CD14-positive monocyte (primary cell): ENCODE data around the gene PIGC. TPM values are rescaled to one million over a fixed set of nuclear protein-coding genes. Genes with fewer than 3 reads are reported as not detected.

ENCODE experiments used
- DNase-seq, 3 donors: peaks; one replicate each; pipeline ENCODE4 v3.0.0-alpha.2; 2011 to 2022
- H2AFZ ChIP-seq: 2 replicates; pipeline ENCODE4 v1.6.0; 2012; ENCODE audit warnings: mild to moderate bottlenecking, low read depth, low read length, inconsistent platforms; ENCODE audit not compliant: insufficient read depth, poor library complexity, severe bottlenecking
- H3K27ac ChIP-seq, 2 donors: 1 replicate in 1 of 2; 2 replicates in 1 of 2; pipeline ENCODE4 v1.5.1; 2012 to 2013; ENCODE audit warnings: low read length in 2 of 2, control low read depth in 1 of 2, inconsistent platforms in 1 of 2, low read depth in 1 of 2, mild to moderate bottlenecking in 1 of 2
- H3K27me3 ChIP-seq, 2 donors: one replicate each; pipeline versions ENCODE4 v1.6.0 to v1.6.1; 2011 to 2013; ENCODE audit warnings: low read length in 2 of 2; ENCODE audit not compliant: control insufficient read depth in 2 of 2, insufficient read depth in 2 of 2
- H3K36me3 ChIP-seq, 2 donors: replicated peaks in 1 of 2; 1 replicate in 1 of 2; 2 replicates in 1 of 2; pipeline versions ENCODE4 v1.5.1 to v1.6.1; 2012 to 2013; ENCODE audit warnings: low read length in 2 of 2, control low read depth in 1 of 2, inconsistent platforms in 1 of 2, mild to moderate bottlenecking in 1 of 2; ENCODE audit not compliant: insufficient read depth in 2 of 2, control insufficient read depth in 1 of 2
- H3K4me1 ChIP-seq, 2 donors: 1 replicate in 1 of 2; 2 replicates in 1 of 2; pipeline versions ENCODE4 v1.5.1 to v1.6.1; 2012 to 2013; ENCODE audit warnings: low read length in 2 of 2, control low read depth in 1 of 2, inconsistent platforms in 1 of 2, mild to moderate bottlenecking in 1 of 2, moderate library complexity in 1 of 2; ENCODE audit not compliant: insufficient read depth in 2 of 2, control insufficient read depth in 1 of 2
- H3K4me2 ChIP-seq: replicated peaks from 2 replicates; pipeline ENCODE3; 2012; ENCODE audit warnings: low read length, moderate library complexity, mild to moderate bottlenecking; ENCODE audit not compliant: poor library complexity, severe bottlenecking; ENCODE audit errors: extremely low read depth
- H3K4me3 ChIP-seq, 3 experiments: fragments of 200-600 bp in 1 of 3; sonication (generic) in 1 of 3; replicated peaks in 1 of 3; 1 replicate in 2 of 3; 2 replicates in 1 of 3; pipeline ENCODE4 v1.5.1; 2011 to 2013; ENCODE audit warnings: low read length in 3 of 3, mild to moderate bottlenecking in 3 of 3, control low read depth in 2 of 3, low read depth in 2 of 3, inconsistent platforms in 1 of 3, moderate library complexity in 1 of 3
- H3K79me2 ChIP-seq: 2 replicates; pipeline ENCODE4 v1.6.0; 2012; ENCODE audit warnings: mild to moderate bottlenecking, control low read depth, inconsistent platforms, low read length, moderate library complexity; ENCODE audit not compliant: insufficient read depth
- H3K9ac ChIP-seq: 2 replicates; pipeline ENCODE4 v1.6.0; 2017; ENCODE audit warnings: low read length, mild to moderate bottlenecking; ENCODE audit not compliant: insufficient read depth, poor library complexity, severe bottlenecking
- H3K9me3 ChIP-seq, 2 donors: replicated peaks in 1 of 2; 1 replicate in 1 of 2; 2 replicates in 1 of 2; pipeline versions ENCODE4 v1.5.1 to v1.6.1; 2012 to 2013; ENCODE audit warnings: low read length in 2 of 2, control low read depth in 1 of 2; ENCODE audit not compliant: control insufficient read depth in 1 of 2, insufficient read depth in 1 of 2
- H4K20me1 ChIP-seq: 2 replicates; pipeline ENCODE4 v1.6.0; 2012; ENCODE audit warnings: mild to moderate bottlenecking, low read length, control low read depth, moderate library complexity; ENCODE audit not compliant: insufficient read depth
- H3K27ac Mint-ChIP-seq, 7 donors: one replicate each; pipeline ENCODE4 v1.8.0; 2020; ENCODE audit warnings: mild to moderate bottlenecking in 7 of 7, mixed read lengths in 7 of 7, moderate library complexity in 6 of 7, inconsistent platforms in 2 of 7
- H3K27me3 Mint-ChIP-seq, 3 donors: one replicate each; pipeline ENCODE4 v1.8.0; 2021 to 2022; ENCODE audit warnings: low read depth in 3 of 3, mild to moderate bottlenecking in 3 of 3, mixed read lengths in 3 of 3, moderate library complexity in 3 of 3, inconsistent platforms in 1 of 3
- H3K36me3 Mint-ChIP-seq, 2 donors: one replicate each; pipeline ENCODE4 v1.8.0; 2020; ENCODE audit warnings: mixed read lengths in 2 of 2, inconsistent platforms in 1 of 2, mild to moderate bottlenecking in 1 of 2
- H3K4me1 Mint-ChIP-seq: one replicate; pipeline ENCODE4 v1.8.0; 2020; ENCODE audit warnings: mild to moderate bottlenecking, mixed read lengths
- H3K4me3 Mint-ChIP-seq, 2 donors: one replicate each; pipeline ENCODE4 v1.8.0; 2020; ENCODE audit warnings: mild to moderate bottlenecking in 2 of 2, mixed read lengths in 2 of 2, moderate library complexity in 1 of 2
- H3K9me3 Mint-ChIP-seq, 7 donors: one replicate each; pipeline ENCODE4 v1.8.0; 2020 to 2022; ENCODE audit warnings: mixed read lengths in 7 of 7, mild to moderate bottlenecking in 6 of 7, moderate library complexity in 6 of 7, inconsistent platforms in 2 of 7
- CTCF ChIP-seq: fragments of 200-600 bp; IDR thresholded peaks from one replicate; pipeline ENCODE4 v1.8.0; 2022; ENCODE audit warnings: antibody characterized with exemption, mild to moderate bottlenecking
- WGBS: methylation state at CpG from one replicate; pipeline ENCODE4 v1.1.5; 2013; ENCODE audit warnings: missing lambda C conversion rate; ENCODE audit not compliant: insufficient coverage; 5-methylcytosine and 5-hydroxymethylcytosine counted together
- intact Hi-C, 2 donors: fragments of 100-400 bp; cut with micrococcal nuclease; formaldehyde crosslinking; loops; one replicate each; pipeline versions ENCODE4 v1.15.0 to v1.15.1; 2023
- polyA plus RNA-seq, 3 donors: library from polyadenylated mRNA; depleted of rRNA in 1 of 3; unstranded in 2 of 3; stranded (reverse) in 1 of 3; fragments of 300-500 nt in 2 of 3; fragments of >200 nt in 1 of 3; fragmentation: Illumina TruSeq in 2 of 3; gene quantifications; 1 replicate in 2 of 3; 2 replicates in 1 of 3; pipeline ENCODE4 v1.2.3, GENCODE V29; 2012 to 2021

PIGC gene
- polyA plus RNA-seq, 3 donors: 11.5 to 61.5 (median 51.1) TPM

- Mint-ChIP-seq H3K36me3 (no peaks in the 10 kb centered on the region), H3K4me1 (peaks cover 19% of the 10 kb centered on the region), H3K27me3 (peaks cover 0 to 1% (median 0%) of the 10 kb centered on the region in 3 donors), H3K9me3 (peaks cover 0 to 5% (median 2%) of the 10 kb centered on the region in 7 donors), H3K27ac (no peak overlapping the region), H3K4me3 (no peak overlapping the region)
- Histone ChIP-seq H3K4me3 (no peak overlapping the region), H3K9ac (no peak overlapping the region), H2AFZ (no peak overlapping the region), H3K36me3 (no peaks in the 10 kb centered on the region), H3K27ac (no peak overlapping the region), H3K79me2 (no peaks in the 10 kb centered on the region), H3K4me1 (peaks cover 7 to 14% of the 10 kb centered on the region in 2 donors), H3K27me3 (no peaks in the 10 kb centered on the region), H3K4me2 (no peak overlapping the region), H4K20me1 (no peaks in the 10 kb centered on the region), H3K9me3 (peaks cover 0 to 4% of the 10 kb centered on the region in 2 donors)
- no peak for TF ChIP-seq CTCF
- intact Hi-C loops: no loop called here
- DNase-seq: no peak
These were observed 39.6 kb upstream of the PIGC start for GRCh38 chr1:172483448-172483847.

DNA sequence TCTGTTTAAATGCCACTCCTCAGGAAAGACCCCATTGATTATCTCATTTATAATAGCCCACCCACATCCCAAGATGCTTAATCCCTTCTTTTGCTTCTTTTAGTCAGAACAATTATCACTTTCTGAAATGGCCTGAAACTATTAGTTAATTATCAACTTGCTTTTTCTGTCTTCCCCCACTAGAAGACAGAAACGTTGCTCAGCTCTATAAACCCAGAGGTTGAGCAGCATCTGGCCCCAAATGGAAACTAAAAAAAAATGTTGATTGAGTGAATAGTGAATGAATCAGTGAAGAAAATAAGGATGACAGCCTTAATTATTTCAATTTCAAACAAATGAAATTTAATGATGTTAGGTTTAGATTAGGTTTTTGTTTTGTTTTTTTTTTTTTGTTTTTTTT, 38.2 kb upstream of the PIGC start:
- Histone ChIP-seq H3K4me3 (no peak overlapping the region), H3K4me2 (no peak overlapping the region), H3K4me1 (peaks cover 7 to 8% of the 10 kb centered on the region in 2 donors), H4K20me1 (no peaks in the 10 kb centered on the region), H3K9ac (no peak overlapping the region), H3K27me3 (no peaks in the 10 kb centered on the region), H3K79me2 (no peaks in the 10 kb centered on the region), H3K9me3 (peaks cover 0 to 4% of the 10 kb centered on the region in 2 donors), H2AFZ (no peak overlapping the region), H3K27ac (no peak overlapping the region), H3K36me3 (no peaks in the 10 kb centered on the region)
- H3K27me3 Mint-ChIP-seq: peaks cover 0 to 1% (median 0%) of the 10 kb centered on the region in 3 donors
- H3K36me3 Mint-ChIP-seq: no peaks in the 10 kb centered on the region
- peaks cover 18% of the 10 kb centered on the region for H3K4me1 Mint-ChIP-seq
- no CpG with 5 or more reads among the region's 1 CpG for WGBS
- intact Hi-C loops: no loop called here
- DNase-seq: no peak
- TF ChIP-seq CTCF: no peak
- H3K9me3 Mint-ChIP-seq: peaks cover 0 to 8% (median 3%) of the 10 kb centered on the region in 7 donors
- H3K27ac Mint-ChIP-seq: no peak overlapping the region
- no peak overlapping the region for H3K4me3 Mint-ChIP-seq
